HepG2 (cell line): ENCODE data around the gene L1CAM. TPM values are rescaled to one million over a fixed set of nuclear protein-coding genes. Genes with fewer than 3 reads are reported as not detected.
A peak's percentile ranks its signal among the peaks of the same experiment; 100 is the strongest.

Source experiments
- ATAC-seq: fragments of 200-7000 bp; cut with Tn5 transposase; 3 replicates; pipeline ENCODE4 v1.9.1; 2020; ENCODE audit warnings: mild to moderate bottlenecking, moderate library complexity
- BruUV-seq: library from RNA; stranded (reverse); fragments of 400-500 nt; replicated peaks from 2 replicates; lab custom pipeline; 2021; lab: Mats Ljungman, UMichigan
- CTCF ChIA-PET: fragments of 300-600 bp; formaldehyde crosslinking; extraction: SDS; loops from one replicate; lab custom pipeline; 2021; ENCODE audit warnings: low total read pairs, inconsistent platforms, low intra/inter-chr PET ratio; lab: Yijun Ruan, JAX
- POLR2A ChIA-PET: fragments of 350-600 bp; sonication (Branson Sonifier 250); formaldehyde crosslinking; loops from one replicate; lab custom pipeline; 2020; ENCODE audit warnings: antibody characterized with exemption, inconsistent platforms; lab: Yijun Ruan, JAX
- DNase-seq: peaks from one replicate; pipeline ENCODE4 v3.0.0-alpha.2; 2015; ENCODE audit warnings: low spot score
- FAIRE-seq: peaks from 3 replicates; lab custom pipeline; 2011; peaks lifted over from hg19 to GRCh38; lab: Jason Lieb, UNC
- H2AFZ ChIP-seq: one replicate; pipeline ENCODE4 v1.6.1; 2011; ENCODE audit warnings: low read length, inconsistent platforms
- H3K27ac ChIP-seq: fragments of 300-600 bp; 3 replicates; pipeline ENCODE4 v1.8.0; 2011; ENCODE audit warnings: mixed run types, mild to moderate bottlenecking, mixed read lengths, low read length, inconsistent platforms; ENCODE audit not compliant: insufficient read depth; ENCODE audit errors: extremely low read length
- H3K27me3 ChIP-seq, 2 experiments: fragments of 200-600 bp in 1 of 2; 2 replicates in 1 of 2; 3 replicates in 1 of 2; pipeline versions ENCODE4 v1.6.0 to v1.8.0; 2011; ENCODE audit warnings: low read length in 2 of 2, mild to moderate bottlenecking in 2 of 2, moderate library complexity in 2 of 2, inconsistent platforms in 1 of 2; ENCODE audit not compliant: insufficient read depth in 2 of 2, control insufficient read depth in 1 of 2
- H3K36me3 ChIP-seq, 2 experiments: fragments of 200-600 bp in 1 of 2; replicated peaks in 1 of 2; 2 replicates in 1 of 2; 3 replicates in 1 of 2; pipeline versions ENCODE4 v1.5.1 to v1.8.0; 2011; ENCODE audit warnings: low read length in 2 of 2, inconsistent platforms in 1 of 2; ENCODE audit not compliant: insufficient read depth in 2 of 2, control insufficient read depth in 1 of 2
- H3K4me1 ChIP-seq: 2 replicates; pipeline ENCODE4 v1.5.1; 2012; ENCODE audit warnings: low read length, inconsistent platforms; ENCODE audit not compliant: insufficient read depth
- H3K4me2 ChIP-seq: 2 replicates; pipeline ENCODE4 v1.6.0; 2011; ENCODE audit warnings: low read depth, low read length, inconsistent platforms
- H3K4me3 ChIP-seq, 3 experiments: fragments of 200-600 bp in 1 of 3; sonication (generic), shearing (Covaris generic) in 1 of 3; replicated peaks in 1 of 3; 2 replicates each; pipeline ENCODE4 v1.5.1; 2011 to 2016; ENCODE audit warnings: low read length in 3 of 3, inconsistent platforms in 2 of 3, low read depth in 2 of 3, mild to moderate bottlenecking in 2 of 3, control low read depth in 1 of 3, mixed read lengths in 1 of 3; ENCODE audit not compliant: insufficient read depth in 1 of 3
- H3K79me2 ChIP-seq: one replicate; pipeline ENCODE4 v1.6.1; 2011; ENCODE audit warnings: low read length, inconsistent platforms; ENCODE audit not compliant: insufficient read depth
- H3K9ac ChIP-seq: 2 replicates; pipeline ENCODE4 v1.6.0; 2011; ENCODE audit warnings: mild to moderate bottlenecking, low read depth, low read length, inconsistent platforms; ENCODE audit not compliant: insufficient read depth
- H3K9me3 ChIP-seq: 2 replicates; pipeline ENCODE4 v1.5.1; 2012; ENCODE audit warnings: mild to moderate bottlenecking, low read length
- H4K20me1 ChIP-seq: 2 replicates; pipeline ENCODE4 v1.6.0; 2011; ENCODE audit warnings: inconsistent platforms, mild to moderate bottlenecking, low read length, moderate library complexity; ENCODE audit not compliant: insufficient read depth
- CREM ChIP-seq, 2 experiments: sonication (generic) in 1 of 2; formaldehyde crosslinking in 1 of 2; IDR thresholded peaks; 2 replicates each; pipeline versions ENCODE4 v1.4.0 to v1.6.1; 2016 to 2020; ENCODE audit warnings: antibody characterized with exemption in 1 of 2, mild to moderate bottlenecking in 1 of 2, missing genetic modification reagents in 1 of 2
- ZNF687 ChIP-seq: sonication (generic); formaldehyde crosslinking; IDR thresholded peaks from 2 replicates; pipeline ENCODE4 v1.5.1; 2020; ENCODE audit warnings: mild to moderate bottlenecking, missing genetic modification reagents, moderate library complexity
- WGBS: methylation state at CpG from one replicate; pipeline ENCODE4 v1.1.6; 2017; ENCODE audit warnings: low lambda C conversion rate; 5-methylcytosine and 5-hydroxymethylcytosine counted together
- in situ Hi-C: cut with HindIII; loops from 2 replicates; pipeline ENCODE4 v1.10.0; 2017; ENCODE audit warnings: low pct_unique_long_range_greater_than_20kb; ENCODE audit not compliant: extremely low pct_ligation_motif_present
- intact Hi-C: fragments of 100-400 bp; cut with micrococcal nuclease; formaldehyde crosslinking; loops from one replicate; pipeline ENCODE4 v1.10.0; 2022; ENCODE audit not compliant: unreplicated experiment
- polyA plus RNA-seq, 8 experiments: library from polyadenylated mRNA; depleted of rRNA in 3 of 8; stranded (reverse) in 7 of 8; unstranded in 1 of 8; fragments of >200 nt; fragmentation: Illumina TruSeq in 4 of 8; extraction: Trizol in 4 of 8; gene quantifications; 2 replicates each; pipeline versions ENCODE4 v1.2.1 to v1.2.3, GENCODE V29; 2011 to 2016; ENCODE audit warnings: low read depth in 4 of 8, missing spikeins in 1 of 8, mixed read lengths in 1 of 8; ENCODE audit not compliant: insufficient read depth in 1 of 8
- total RNA-seq, 5 experiments: library from RNA; depleted of rRNA; stranded (reverse); fragments of >200 nt; fragmentation: Illumina TruSeq; extraction: Trizol; gene quantifications; 2 replicates each; pipeline ENCODE4 v1.2.3, GENCODE V29; 2016; ENCODE audit warnings: low read depth in 1 of 5

L1CAM gene
- total and polyA plus RNA-seq, 2 of the 13 experiments (the other 11 are each of a cell fraction or from before 2014, with no cell fraction given) = 1.4 to 2.0 TPM

- H3K9me3 ChIP-seq = no peaks in the 10 kb centered on the region
- intact Hi-C loops = no loop called here
- DNase-seq (peak; percentile 10), FAIRE-seq (no peak)
- H3K79me2 ChIP-seq = no peaks in the 10 kb centered on the region
- WGBS = no CpG with 5 or more reads among the region's 37 CpGs
- no peak overlapping the region for H3K4me3 ChIP-seq
- no peak overlapping the region for H3K27ac ChIP-seq
- no peak overlapping the region for H3K4me2 ChIP-seq
- peaks cover 0 to 4% of the 10 kb centered on the region in 2 experiments; a peak in 1 of 5 replicates for H3K27me3 ChIP-seq
- no peaks in the 10 kb centered on the region for H3K36me3 ChIP-seq
- TF ChIP-seq CREM (IDR thresholded peaks at IDR 0.05) = no peak
- TF ChIP-seq CREM (CRISPR knock-in tag; IDR thresholded peaks at IDR 0.05) = no peak
- peak; percentile 27; the same call in 1 of the 2 replicates for TF ChIP-seq ZNF687
- TF ChIP-seq, all 625 proteins: peak for 1
- Histone ChIP-seq H3K4me1 (peaks cover 5% of the 10 kb centered on the region), H4K20me1 (no peaks in the 10 kb centered on the region), H3K9ac (no peak overlapping the region), H2AFZ (no peak overlapping the region)
- peak; percentile 53 for ATAC-seq
- ChIA-PET POLR2A (no interaction called here), CTCF (no interaction called here)
- in situ Hi-C loops = no loop called here
- no TSS peak for BruUV-seq
Measured at GRCh38 chrX:153909024-153909979, 23.3 kb upstream of the L1CAM start.
